Purkinje cell (primary cell): ENCODE data around the gene CGRRF1. TPM values are rescaled to one million over a fixed set of nuclear protein-coding genes. Genes with fewer than 3 reads are reported as not detected.

ENCODE experiments used
- polyA plus RNA-seq: library from polyadenylated mRNA; unstranded; fragments of >200 nt; fragmentation: Nextera tagmentation; gene quantifications from 2 replicates; pipeline ENCODE4 v1.2.1, GENCODE V29; 2014

CGRRF1 gene, protein sequence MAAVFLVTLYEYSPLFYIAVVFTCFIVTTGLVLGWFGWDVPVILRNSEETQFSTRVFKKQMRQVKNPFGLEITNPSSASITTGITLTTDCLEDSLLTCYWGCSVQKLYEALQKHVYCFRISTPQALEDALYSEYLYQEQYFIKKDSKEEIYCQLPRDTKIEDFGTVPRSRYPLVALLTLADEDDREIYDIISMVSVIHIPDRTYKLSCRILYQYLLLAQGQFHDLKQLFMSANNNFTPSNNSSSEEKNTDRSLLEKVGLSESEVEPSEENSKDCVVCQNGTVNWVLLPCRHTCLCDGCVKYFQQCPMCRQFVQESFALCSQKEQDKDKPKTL
- 180 and 217 TPM in 2 replicates for polyA plus RNA-seq

DNA sequence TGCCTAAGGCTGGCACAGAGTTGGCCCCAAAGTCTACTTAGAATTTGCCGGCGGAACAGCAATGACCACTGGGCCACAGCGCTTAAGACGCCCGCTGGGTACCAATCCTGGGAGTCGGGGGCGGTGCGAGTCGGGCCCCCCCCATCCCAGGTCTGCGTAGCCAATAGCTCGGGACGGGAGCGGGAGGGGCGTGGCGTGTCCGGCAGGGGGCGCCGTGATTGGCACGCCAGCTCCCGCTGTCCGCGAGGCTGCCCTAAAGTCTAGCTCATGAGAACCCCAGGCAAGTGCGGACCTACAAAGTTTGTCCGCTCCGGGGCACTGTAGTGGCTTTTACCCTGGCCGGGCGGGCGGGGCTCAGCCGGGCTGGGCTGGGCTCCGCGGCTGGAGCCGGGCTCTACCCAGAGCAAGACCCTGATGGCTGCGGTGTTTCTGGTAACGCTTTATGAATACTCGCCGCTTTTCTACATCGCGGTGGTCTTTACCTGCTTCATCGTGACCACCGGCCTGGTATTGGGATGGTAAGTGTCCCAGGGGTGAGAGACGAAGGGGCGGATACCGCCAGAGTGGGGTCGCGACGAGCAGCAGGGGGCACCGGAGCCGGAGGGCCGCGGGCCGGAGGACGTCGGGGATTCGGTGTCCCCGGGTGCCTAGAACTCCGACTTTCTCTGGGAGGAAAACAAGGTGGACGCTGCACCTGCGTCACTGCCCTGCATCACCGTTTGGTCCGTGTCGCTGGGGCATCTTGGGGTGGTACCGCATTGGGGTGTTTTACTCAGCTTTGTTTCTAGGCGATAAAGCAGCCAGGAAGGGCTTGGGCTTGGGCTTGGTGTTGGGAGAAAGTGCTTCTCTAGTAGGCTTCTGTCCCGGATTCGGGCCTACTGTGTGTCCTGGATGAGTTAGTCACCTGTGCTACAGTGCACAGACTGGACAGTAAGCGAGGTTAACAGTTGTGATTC, at the start of gene CGRRF1:
TSS of gene CGRRF1 (plus strand) at position 361 of the 956 bp plus-strand sequence. CDS start at position 415, 54 bp downstream.

DNA sequence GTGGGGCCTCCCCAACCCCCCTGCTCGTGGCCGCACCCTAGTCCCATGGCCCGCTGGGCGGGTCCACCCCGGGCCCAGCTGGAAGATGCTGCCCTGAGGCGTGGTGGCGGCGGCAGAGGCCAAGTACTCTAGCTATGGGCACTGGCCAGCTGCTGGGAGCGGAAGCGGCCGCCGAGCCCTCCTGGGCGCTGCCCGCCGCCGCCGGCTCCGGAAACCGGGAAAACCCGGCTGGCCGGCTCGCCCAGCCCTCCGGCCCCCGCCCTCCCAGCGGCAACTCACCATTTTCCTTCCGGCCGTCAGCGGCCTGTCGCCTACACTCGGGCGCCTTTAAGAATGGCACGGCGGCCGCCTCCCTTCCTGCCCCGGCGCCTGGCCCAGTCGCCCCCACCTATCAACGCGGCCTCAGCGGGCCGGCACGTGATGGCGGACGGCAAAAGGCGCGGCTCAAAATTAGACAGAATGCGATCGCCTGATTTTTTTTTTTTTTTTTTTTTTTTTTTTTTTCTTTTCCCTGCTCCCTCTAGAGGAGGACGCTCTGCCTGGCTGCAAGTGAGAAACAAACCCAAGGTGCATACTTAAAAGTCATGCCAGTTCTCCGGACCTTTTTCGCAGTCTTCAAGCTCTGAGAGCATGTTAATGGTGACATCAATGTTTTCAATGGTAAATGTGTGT, 20.9 kb upstream of the CGRRF1 start, which contains the start of gene GMFB:
TSS of gene GMFB (minus strand) at position 335 of the 672 bp plus-strand sequence. CDS start at position 282, 53 bp downstream.

DNA sequence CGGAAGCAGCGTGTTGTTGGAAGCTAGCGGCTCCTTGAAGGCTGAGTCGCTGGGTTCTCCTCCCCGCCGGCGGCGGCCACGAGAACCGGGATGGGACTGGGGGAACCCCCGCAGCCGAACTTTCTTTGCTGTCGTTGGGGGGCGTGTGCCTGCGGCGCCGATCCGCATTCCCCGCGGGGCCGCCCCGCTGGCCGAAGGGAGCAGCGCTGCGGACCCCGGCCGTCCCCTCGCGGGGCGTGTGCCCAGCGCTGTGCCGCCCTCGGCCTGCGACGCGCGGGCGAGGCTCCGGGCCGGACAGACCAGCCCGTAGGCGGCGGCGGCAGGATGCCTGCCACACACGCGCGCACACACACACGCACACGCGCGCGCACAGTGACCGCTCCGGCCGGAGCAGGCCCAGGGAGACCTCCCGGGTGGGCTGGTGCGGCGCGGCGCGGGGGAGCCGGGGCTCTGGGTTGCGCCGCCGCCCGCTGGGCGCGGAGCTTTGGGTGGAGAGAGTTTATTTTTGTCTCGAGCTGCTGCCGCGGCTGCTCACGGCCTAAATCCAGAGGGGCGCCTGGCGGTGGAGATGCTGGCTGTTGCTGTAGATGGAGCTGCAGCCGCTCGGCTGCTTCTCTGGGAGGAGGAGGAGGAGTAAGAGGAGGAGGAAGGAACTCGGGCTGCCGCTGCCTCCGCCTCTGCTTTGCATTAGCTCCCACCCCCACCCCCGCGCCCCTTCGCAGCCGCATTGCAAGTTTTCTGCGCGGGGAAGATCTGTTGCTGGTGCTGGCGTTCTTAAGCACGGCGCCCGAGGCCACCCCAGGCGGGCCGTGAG, 56.9 kb downstream of the CGRRF1 start, which contains the start of gene SAMD4A:
TSS of gene SAMD4A (plus strand) at position 719 of the 814 bp plus-strand sequence. CDS start 789 bp downstream, outside the sequence.

Other genes starting within 250 kb of the CGRRF1 start
- 16.0 and 21.9 TPM in 2 replicates for gene CDKN3, start 112.9 kb upstream of the CGRRF1 start, polyA plus RNA-seq
- 490 and 515 TPM in 2 replicates for gene CNIH1, start 68.5 kb upstream of the CGRRF1 start, polyA plus RNA-seq
- gene GMFB, start 20.9 kb upstream of the CGRRF1 start, polyA plus RNA-seq: 46.7 and 61.7 TPM in 2 replicates
- gene SAMD4A, start 57.2 kb downstream of the CGRRF1 start, polyA plus RNA-seq: 6.7 and 8.4 TPM in 2 replicates